Measurements from ENCODE around the gene PLEKHN1.

PLEKHN1 gene

DNA sequence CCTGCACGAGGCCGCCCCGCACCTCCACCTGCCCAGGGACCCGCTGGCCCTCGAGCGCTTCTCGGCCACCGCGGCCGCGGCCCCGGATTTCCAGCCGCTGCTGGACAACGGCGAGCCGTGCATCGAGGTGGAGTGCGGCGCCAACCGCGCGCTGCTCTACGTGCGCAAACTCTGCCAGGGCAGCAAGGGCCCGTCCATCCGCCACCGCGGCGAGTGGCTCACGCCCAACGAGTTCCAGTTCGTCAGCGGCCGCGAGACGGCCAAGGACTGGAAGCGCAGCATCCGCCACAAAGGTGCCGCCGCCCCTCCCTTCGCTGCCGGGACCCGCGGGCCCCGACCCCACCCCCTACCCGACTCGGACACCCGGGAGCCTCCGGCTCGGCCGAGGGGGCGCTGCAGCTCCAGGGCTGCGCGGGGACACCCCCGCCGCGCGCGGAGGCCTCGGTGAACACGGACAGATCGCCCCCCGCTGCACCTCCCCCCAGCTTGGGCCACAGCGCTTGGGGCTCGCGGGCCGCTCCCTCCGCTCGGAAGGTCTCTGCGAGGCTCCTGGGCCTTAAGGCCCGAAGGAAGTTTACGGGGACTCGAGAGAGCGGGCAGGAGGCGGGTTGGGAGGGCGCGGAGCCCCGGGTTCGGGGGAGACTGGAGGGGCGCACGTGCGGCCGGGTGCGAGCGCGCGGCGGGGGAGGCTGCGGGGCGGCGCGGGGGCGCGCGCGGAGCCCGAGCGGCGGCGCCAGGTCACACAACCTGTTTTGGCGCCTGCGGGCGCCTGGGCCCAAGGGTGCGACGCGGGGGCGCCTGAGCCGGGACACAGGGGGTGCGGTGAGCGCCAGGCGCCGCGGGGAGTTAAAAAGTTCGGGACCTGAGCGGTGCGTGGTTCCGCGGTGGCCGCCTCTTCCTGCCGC is 41.4 kb upstream of the PLEKHN1 start (continued):
- TF ChIP-seq, protein P1, sequence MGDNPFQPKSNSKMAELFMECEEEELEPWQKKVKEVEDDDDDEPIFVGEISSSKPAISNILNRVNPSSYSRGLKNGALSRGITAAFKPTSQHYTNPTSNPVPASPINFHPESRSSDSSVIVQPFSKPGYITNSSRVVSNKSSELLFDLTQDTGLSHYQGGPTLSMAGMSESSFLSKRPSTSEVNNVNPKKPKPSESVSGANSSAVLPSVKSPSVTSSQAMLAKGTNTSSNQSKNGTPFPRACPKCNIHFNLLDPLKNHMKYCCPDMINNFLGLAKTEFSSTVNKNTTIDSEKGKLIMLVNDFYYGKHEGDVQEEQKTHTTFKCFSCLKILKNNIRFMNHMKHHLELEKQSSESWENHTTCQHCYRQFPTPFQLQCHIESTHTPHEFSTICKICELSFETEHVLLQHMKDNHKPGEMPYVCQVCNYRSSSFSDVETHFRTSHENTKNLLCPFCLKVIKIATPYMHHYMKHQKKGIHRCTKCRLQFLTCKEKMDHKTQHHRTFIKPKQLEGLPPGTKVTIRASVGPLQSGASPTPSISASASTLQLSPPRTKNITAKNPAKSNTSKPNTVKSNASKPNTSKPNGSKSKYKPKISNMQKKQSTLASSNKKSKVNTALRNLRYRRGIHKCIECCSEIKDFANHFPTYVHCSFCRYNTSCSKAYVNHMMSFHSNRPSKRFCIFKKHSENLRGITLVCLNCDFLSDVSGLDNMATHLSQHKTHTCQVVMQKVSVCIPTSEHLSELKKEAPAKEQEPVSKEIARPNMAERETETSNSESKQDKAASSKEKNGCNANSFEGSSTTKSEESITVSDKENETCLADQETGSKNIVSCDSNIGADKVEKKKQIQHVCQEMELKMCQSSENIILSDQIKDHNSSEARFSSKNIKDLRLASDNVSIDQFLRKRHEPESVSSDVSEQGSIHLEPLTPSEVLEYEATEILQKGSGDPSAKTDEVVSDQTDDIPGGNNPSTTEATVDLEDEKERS (tag by site-specific recombination; IDR thresholded peaks at IDR 0.05), result no peak
- TF ChIP-seq ZNF510 (tag by site-specific recombination; IDR thresholded peaks at IDR 0.05; ENCODE audit: insufficient replicate concordance) (no peak), ZNF2 (tag by site-specific recombination; IDR thresholded peaks at IDR 0.05) (0 out of 2 replicates have a peak, but pooled peaks have one; percentile 36), ZNF544 (tag by site-specific recombination; IDR thresholded peaks at IDR 0.05) (no peak), ZIC2 (tag by site-specific recombination; IDR thresholded peaks at IDR 0.05) (peak; percentile 32), ZBTB48 (tag by site-specific recombination; IDR thresholded peaks at IDR 0.05) (peak; percentile 39; the same call in 1 of the 2 replicates), GLIS1 (tag by site-specific recombination; IDR thresholded peaks at IDR 0.05) (peak; percentile 76), ZNF768 (tag by site-specific recombination; IDR thresholded peaks at IDR 0.05) (no peak)

GRCh38 chr1:925561-926421 is 40.5 kb upstream of the PLEKHN1 start:
- Histone ChIP-seq H3K4me1 (ENCODE audit: control insufficient read depth, insufficient read depth, low read length) (peaks cover 5% of the 10 kb centered on the region), H3K36me3 (ENCODE audit: control insufficient read depth in 2 of 2, insufficient read depth in 1 of 2, low read length in 2 of 2) (peaks cover 0 to 68% of the 10 kb centered on the region in 2 experiments; a peak in 1 of 3 replicates), H3K9me3 (ENCODE audit: control insufficient read depth, insufficient read depth, low read depth, low read length) (no peaks in the 10 kb centered on the region), H3K27ac (ENCODE audit: extremely low read depth, low read depth, low read length) (peak overlapping the region; percentile 99), H3K4me3 (ENCODE audit: low read depth, low read length) (peak overlapping the region; percentile 57)
- ChIA-PET POLR2A (interaction anchor here (1.2 to 1.8 kb wide), 3 partner anchors 9 to 16 kb away, joined by 3 to 7 read pairs (median 3); no protein-coding TSS in a partner anchor), CTCF (interaction anchor here (0.6 to 1.7 kb wide), 7 partner anchors 12 to 138 kb away, joined by 3 to 8 read pairs (median 5); no protein-coding TSS in a partner anchor)
- TF ChIP-seq ZBTB11 (tag by site-specific recombination; conservative IDR thresholded peaks at IDR 0.05; ENCODE audit: low read depth), result 0 out of 2 replicates have a peak, but pooled peaks have one; percentile 33
- TF ChIP-seq ZBTB26 (tag by site-specific recombination; optimal IDR thresholded peaks at IDR 0.05), result peak; percentile 38
- TF ChIP-seq ZBTB1 (tag by site-specific recombination; IDR thresholded peaks at IDR 0.05), result 0 out of 2 replicates have a peak, but pooled peaks have one; percentile 14
- no peak for TF ChIP-seq ZNF48 (tag by site-specific recombination; IDR thresholded peaks at IDR 0.05)
- peak; percentile 98 for TF ChIP-seq ZNF423 (tag by site-specific recombination; IDR thresholded peaks at IDR 0.05)
- TF ChIP-seq ZBTB8A (tag by site-specific recombination; IDR thresholded peaks at IDR 0.05), result peak; percentile 97
- TF ChIP-seq ZNF791 (tag by site-specific recombination; IDR thresholded peaks at IDR 0.05), result no peak
- TF ChIP-seq ZNF211 (tag by site-specific recombination; IDR thresholded peaks at IDR 0.05; ENCODE audit: low read depth), result no peak
- peak; percentile 71; the same call in 1 of the 2 replicates for TF ChIP-seq ZNF645 (tag by site-specific recombination; IDR thresholded peaks at IDR 0.05)
- peak; percentile 27 for TF ChIP-seq ZNF341 (tag by site-specific recombination; IDR thresholded peaks at IDR 0.05; ENCODE audit: low read depth)
- TF ChIP-seq ZBTB48 (tag by site-specific recombination; IDR thresholded peaks at IDR 0.05), result peak; percentile 68
- peak; percentile 71; the same call in 1 of the 2 replicates for TF ChIP-seq ZNF76 (tag by site-specific recombination; IDR thresholded peaks at IDR 0.05; ENCODE audit: borderline replicate concordance, low read depth)
- peak; percentile 53; the same call in 1 of the 2 replicates for TF ChIP-seq GLIS1 (tag by site-specific recombination; IDR thresholded peaks at IDR 0.05)
- peak; percentile 61 for TF ChIP-seq KLF9 (tag by site-specific recombination; IDR thresholded peaks at IDR 0.05; ENCODE audit: low read depth)
- TF ChIP-seq, protein P2, sequence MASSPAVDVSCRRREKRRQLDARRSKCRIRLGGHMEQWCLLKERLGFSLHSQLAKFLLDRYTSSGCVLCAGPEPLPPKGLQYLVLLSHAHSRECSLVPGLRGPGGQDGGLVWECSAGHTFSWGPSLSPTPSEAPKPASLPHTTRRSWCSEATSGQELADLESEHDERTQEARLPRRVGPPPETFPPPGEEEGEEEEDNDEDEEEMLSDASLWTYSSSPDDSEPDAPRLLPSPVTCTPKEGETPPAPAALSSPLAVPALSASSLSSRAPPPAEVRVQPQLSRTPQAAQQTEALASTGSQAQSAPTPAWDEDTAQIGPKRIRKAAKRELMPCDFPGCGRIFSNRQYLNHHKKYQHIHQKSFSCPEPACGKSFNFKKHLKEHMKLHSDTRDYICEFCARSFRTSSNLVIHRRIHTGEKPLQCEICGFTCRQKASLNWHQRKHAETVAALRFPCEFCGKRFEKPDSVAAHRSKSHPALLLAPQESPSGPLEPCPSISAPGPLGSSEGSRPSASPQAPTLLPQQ (tag by site-specific recombination; IDR thresholded peaks at IDR 0.05), result peak; percentile 81

Data from HEK293 (cell line).